ENCODE results near the gene CCND1. TPM values are rescaled to one million over a fixed set of nuclear protein-coding genes. Genes with fewer than 3 reads are reported as not detected.
A peak's percentile ranks its signal among the peaks of the same experiment; 100 is the strongest.

The CCND1 gene
- polyA plus RNA-seq, 4 donors = 6.2 to 53.8 (median 15.6) TPM

- Histone ChIP-seq H3K4me1 (ENCODE audit: control insufficient read depth in 3 of 3, insufficient read depth in 2 of 3, low read depth in 1 of 3, low read length in 2 of 3) (no peaks in the 10 kb centered on the region), H3K27ac (ENCODE audit: low read depth in 1 of 3, low read length in 2 of 3) (no peak overlapping the region), H3K9me3 (ENCODE audit: control insufficient read depth in 2 of 2, insufficient read depth in 1 of 2, low read depth in 1 of 2, low read length in 1 of 2) (peaks cover 0 to 9% of the 10 kb centered on the region in 2 donors), H3K4me3 (ENCODE audit: low read depth in 1 of 3, low read length in 3 of 3) (no peak overlapping the region), H3K27me3 (ENCODE audit: control insufficient read depth in 3 of 3, insufficient read depth in 3 of 3, low read length in 3 of 3) (no peaks in the 10 kb centered on the region), H3K36me3 (ENCODE audit: control insufficient read depth in 3 of 3, insufficient read depth in 2 of 3, low read depth in 1 of 3, low read length in 3 of 3) (no peaks in the 10 kb centered on the region)
- no peak for FAIRE-seq
- 88 to 92% (median 89%) methylated on average over 6 of the region's 6 CpGs for WGBS, 3 donors
- DNase-seq = no peak
These were observed 41.0 kb upstream of the CCND1 start for GRCh38 chr11:69600001-69600400.

- DNase-seq = peak; percentile 61 to 69
- no peak for FAIRE-seq
- no peaks in the 10 kb centered on the region for H3K4me1 ChIP-seq (ENCODE audit: control insufficient read depth in 3 of 3, insufficient read depth in 2 of 3, low read depth in 1 of 3, low read length in 2 of 3)
- 64 to 72% (median 65%) methylated on average over 12 of the region's 12 CpGs for WGBS, 3 donors
- no peaks in the 10 kb centered on the region for H3K36me3 ChIP-seq (ENCODE audit: control insufficient read depth in 3 of 3, insufficient read depth in 2 of 3, low read depth in 1 of 3, low read length in 3 of 3)
- no peaks in the 10 kb centered on the region for H3K27me3 ChIP-seq (ENCODE audit: control insufficient read depth in 3 of 3, insufficient read depth in 3 of 3, low read length in 3 of 3)
- H3K4me3 ChIP-seq (ENCODE audit: low read depth in 1 of 3, low read length in 3 of 3) = no peak overlapping the region
- H3K9me3 ChIP-seq (ENCODE audit: control insufficient read depth in 2 of 2, insufficient read depth in 1 of 2, low read depth in 1 of 2, low read length in 1 of 2) = peaks cover 0 to 9% of the 10 kb centered on the region in 2 donors
- no peak overlapping the region for H3K27ac ChIP-seq (ENCODE audit: low read depth in 1 of 3, low read length in 2 of 3)
These were observed 39.7 kb upstream of the CCND1 start for GRCh38 chr11:69601011-69601975.

GRCh38 chr11:69603111-69603836 lies 37.7 kb upstream of the CCND1 start:
- no peak for FAIRE-seq
- Histone ChIP-seq H3K27me3 (ENCODE audit: control insufficient read depth in 3 of 3, insufficient read depth in 3 of 3, low read length in 3 of 3) (no peaks in the 10 kb centered on the region), H3K9me3 (ENCODE audit: control insufficient read depth in 2 of 2, insufficient read depth in 1 of 2, low read depth in 1 of 2, low read length in 1 of 2) (peaks cover 0 to 8% of the 10 kb centered on the region in 2 donors), H3K27ac (ENCODE audit: low read depth in 1 of 3, low read length in 2 of 3) (no peak overlapping the region), H3K4me1 (ENCODE audit: control insufficient read depth in 3 of 3, insufficient read depth in 2 of 3, low read depth in 1 of 3, low read length in 2 of 3) (no peaks in the 10 kb centered on the region), H3K36me3 (ENCODE audit: control insufficient read depth in 3 of 3, insufficient read depth in 2 of 3, low read depth in 1 of 3, low read length in 3 of 3) (no peaks in the 10 kb centered on the region), H3K4me3 (ENCODE audit: low read depth in 1 of 3, low read length in 3 of 3) (no peak overlapping the region)
- DNase-seq = no peak
- WGBS, 3 donors = 69 to 86% (median 83%) methylated on average over 16 of the region's 16 CpGs

- Histone ChIP-seq H3K27me3 (ENCODE audit: control insufficient read depth in 3 of 3, insufficient read depth in 3 of 3, low read length in 3 of 3) (no peaks in the 10 kb centered on the region), H3K4me1 (ENCODE audit: control insufficient read depth in 3 of 3, insufficient read depth in 2 of 3, low read depth in 1 of 3, low read length in 2 of 3) (no peaks in the 10 kb centered on the region), H3K9me3 (ENCODE audit: control insufficient read depth in 2 of 2, insufficient read depth in 1 of 2, low read depth in 1 of 2, low read length in 1 of 2) (peaks cover 0 to 3% of the 10 kb centered on the region in 2 donors), H3K36me3 (ENCODE audit: control insufficient read depth in 3 of 3, insufficient read depth in 2 of 3, low read depth in 1 of 3, low read length in 3 of 3) (no peaks in the 10 kb centered on the region), H3K27ac (ENCODE audit: low read depth in 1 of 3, low read length in 2 of 3) (no peak overlapping the region), H3K4me3 (ENCODE audit: low read depth in 1 of 3, low read length in 3 of 3) (no peak overlapping the region)
- 72 to 87% (median 83%) methylated on average over 7 of the region's 7 CpGs for WGBS, 3 donors
- FAIRE-seq = no peak
- DNase-seq = no peak
These were observed 36.9 kb upstream of the CCND1 start for GRCh38 chr11:69604055-69604454.

GRCh38 chr11:69605737-69606526 lies 35.0 kb upstream of the CCND1 start:
- H3K27me3 ChIP-seq (ENCODE audit: control insufficient read depth in 3 of 3, insufficient read depth in 3 of 3, low read length in 3 of 3) = peaks cover 0 to 4% (median 0%) of the 10 kb centered on the region in 3 donors
- DNase-seq = no peak
- no peaks in the 10 kb centered on the region for H3K36me3 ChIP-seq (ENCODE audit: control insufficient read depth in 3 of 3, insufficient read depth in 2 of 3, low read depth in 1 of 3, low read length in 3 of 3)
- no peaks in the 10 kb centered on the region for H3K4me1 ChIP-seq (ENCODE audit: control insufficient read depth in 3 of 3, insufficient read depth in 2 of 3, low read depth in 1 of 3, low read length in 2 of 3)
- no peak overlapping the region for H3K4me3 ChIP-seq (ENCODE audit: low read depth in 1 of 3, low read length in 3 of 3)
- no peak overlapping the region for H3K27ac ChIP-seq (ENCODE audit: low read depth in 1 of 3, low read length in 2 of 3)
- FAIRE-seq = no peak
- 87 to 90% (median 88%) methylated on average over 18 of the region's 18 CpGs for WGBS, 3 donors
- peaks cover 0 to 14% of the 10 kb centered on the region in 2 donors for H3K9me3 ChIP-seq (ENCODE audit: control insufficient read depth in 2 of 2, insufficient read depth in 1 of 2, low read depth in 1 of 2, low read length in 1 of 2)

GRCh38 chr11:69609351-69609750 lies 31.6 kb upstream of the CCND1 start:
- no peak for DNase-seq
- Histone ChIP-seq H3K4me3 (ENCODE audit: low read depth in 1 of 3, low read length in 3 of 3) (no peak overlapping the region), H3K27me3 (ENCODE audit: control insufficient read depth in 3 of 3, insufficient read depth in 3 of 3, low read length in 3 of 3) (peaks cover 0 to 4% (median 0%) of the 10 kb centered on the region in 3 donors), H3K4me1 (ENCODE audit: control insufficient read depth in 3 of 3, insufficient read depth in 2 of 3, low read depth in 1 of 3, low read length in 2 of 3) (no peaks in the 10 kb centered on the region), H3K27ac (ENCODE audit: low read depth in 1 of 3, low read length in 2 of 3) (no peak overlapping the region), H3K36me3 (ENCODE audit: control insufficient read depth in 3 of 3, insufficient read depth in 2 of 3, low read depth in 1 of 3, low read length in 3 of 3) (no peaks in the 10 kb centered on the region), H3K9me3 (ENCODE audit: control insufficient read depth in 2 of 2, insufficient read depth in 1 of 2, low read depth in 1 of 2, low read length in 1 of 2) (peaks cover 0 to 14% of the 10 kb centered on the region in 2 donors)
- FAIRE-seq = no peak
- 87 to 91% (median 90%) methylated on average over 2 of the region's 2 CpGs for WGBS, 3 donors

GRCh38 chr11:69611548-69612526 lies 29.1 kb upstream of the CCND1 start:
- no peaks in the 10 kb centered on the region for H3K36me3 ChIP-seq (ENCODE audit: control insufficient read depth in 3 of 3, insufficient read depth in 2 of 3, low read depth in 1 of 3, low read length in 3 of 3)
- H3K4me3 ChIP-seq (ENCODE audit: low read depth in 1 of 3, low read length in 3 of 3) = no peak overlapping the region
- peaks cover 0 to 4% (median 0%) of the 10 kb centered on the region in 3 donors for H3K27me3 ChIP-seq (ENCODE audit: control insufficient read depth in 3 of 3, insufficient read depth in 3 of 3, low read length in 3 of 3)
- H3K4me1 ChIP-seq (ENCODE audit: control insufficient read depth in 3 of 3, insufficient read depth in 2 of 3, low read depth in 1 of 3, low read length in 2 of 3) = peaks cover 0 to 11% (median 0%) of the 10 kb centered on the region in 3 donors
- H3K27ac ChIP-seq (ENCODE audit: low read depth in 1 of 3, low read length in 2 of 3) = no peak overlapping the region
- FAIRE-seq = no peak
- peaks cover 0 to 14% of the 10 kb centered on the region in 2 donors for H3K9me3 ChIP-seq (ENCODE audit: control insufficient read depth in 2 of 2, insufficient read depth in 1 of 2, low read depth in 1 of 2, low read length in 1 of 2)
- DNase-seq = no peak
- WGBS, 3 donors = 66 to 75% (median 75%) methylated on average over 17 of the region's 17 CpGs

All from small intestine (tissue), 7 donors.